Right lung (tissue), 10 donors: Measurements from ENCODE around the gene NEFH. TPM values are rescaled to one million over a fixed set of nuclear protein-coding genes. Genes with fewer than 3 reads are reported as not detected.
"Not testable (repeated sequence)": the region's sequence is repeated elsewhere in the genome, so short reads cannot be mapped to it uniquely, and the experiment has no call there.

Source experiments
- DNase-seq, 2 donors: peaks; one replicate each; pipeline ENCODE4 v3.0.0-alpha.2; 2013
- long read RNA-seq, 8 donors: transcript quantifications; one replicate each; lab custom pipeline, GENCODE V29; 2026
- polyA plus RNA-seq, 5 donors: library from polyadenylated mRNA; unstranded; fragments of 120-200 nt; gene quantifications; one replicate each; pipeline versions ENCODE4 v1.2.1 to v1.2.3, GENCODE V29; 2013; ENCODE audit warnings: inconsistent platforms in 1 of 5, low replicate concordance in 1 of 5; ENCODE audit not compliant: insufficient read length in 5 of 5, insufficient read depth in 1 of 5

The NEFH gene
- 1 to 10 TPM; 3.5 to 5.6 (median 4.5) TPM for polyA plus RNA-seq
- long read RNA-seq, donor 1, partial matches to known transcripts = 0 of 1 reads
- long read RNA-seq, donor 1, other reads (novel, unspliced or antisense) = 0 of 1 reads
- long read RNA-seq, donor 2 = 0 reads
- long read RNA-seq, donor 3, partial matches to known transcripts = 6 of 33 reads
- long read RNA-seq, donor 3, other reads (novel, unspliced or antisense) = 25 of 33 reads
- long read RNA-seq, donor 4, partial matches to known transcripts = 0 of 1 reads
- long read RNA-seq, donor 4, other reads (novel, unspliced or antisense) = 0 of 1 reads
- long read RNA-seq, donor 5, partial matches to known transcripts = 0 of 2 reads
- long read RNA-seq, donor 5, other reads (novel, unspliced or antisense) = 0 of 2 reads
- long read RNA-seq, donor 6, partial matches to known transcripts = 0 of 2 reads
- long read RNA-seq, donor 6, other reads (novel, unspliced or antisense) = 0 of 2 reads
- long read RNA-seq, donor 7, partial matches to known transcripts = 0 of 1 reads
- long read RNA-seq, donor 7, other reads (novel, unspliced or antisense) = 0 of 1 reads
- long read RNA-seq, donor 8 = 0 reads

- no peak for DNase-seq
Observed at GRCh38 chr22:29479417-29480261, at the start of gene NEFH. Gene NEFH, plus strand, starts transcription at chr22:29480218. Its CDS starts 45 bp downstream, at chr22:29480263.

GRCh38 chr22:29431986-29432385 lies 48.0 kb upstream of the NEFH start:
- DNase-seq = peak; percentile 21 to 31

- DNase-seq = no peak
Observed at GRCh38 chr22:29433856-29434255, 46.2 kb upstream of the NEFH start.

GRCh38 chr22:29434288-29434687 lies 45.7 kb upstream of the NEFH start:
- DNase-seq = no peak

- no peak for DNase-seq
Observed at GRCh38 chr22:29435236-29436136, 44.5 kb upstream of the NEFH start.

GRCh38 chr22:29438283-29438682 lies 41.7 kb upstream of the NEFH start, which contains the start of gene RFPL1:
Gene RFPL1, plus strand, starts transcription at chr22:29438583.
- DNase-seq = not testable (repeated sequence)

GRCh38 chr22:29442976-29443375 lies 37.0 kb upstream of the NEFH start:
- no peak for DNase-seq

GRCh38 chr22:29443452-29443851 lies 36.6 kb upstream of the NEFH start:
- no peak for DNase-seq

GRCh38 chr22:29443861-29444792 lies 35.9 kb upstream of the NEFH start:
- no peak for DNase-seq

GRCh38 chr22:29445508-29445907 lies 34.5 kb upstream of the NEFH start:
- no peak for DNase-seq

- no peak for DNase-seq
Observed at GRCh38 chr22:29447906-29448305, 32.1 kb upstream of the NEFH start.

GRCh38 chr22:29449296-29449875 lies 30.6 kb upstream of the NEFH start:
- no peak for DNase-seq

- DNase-seq = no peak
Observed at GRCh38 chr22:29450222-29450621, 29.8 kb upstream of the NEFH start.

GRCh38 chr22:29451863-29452262 lies 28.2 kb upstream of the NEFH start:
- no peak for DNase-seq

- DNase-seq = no peak
Observed at GRCh38 chr22:29454276-29454675, 25.7 kb upstream of the NEFH start.

GRCh38 chr22:29456211-29456671 lies 23.8 kb upstream of the NEFH start:
- no peak for DNase-seq

GRCh38 chr22:29457730-29458129 lies 22.3 kb upstream of the NEFH start:
- DNase-seq = no peak

- no peak for DNase-seq
Observed at GRCh38 chr22:29458551-29458950, 21.5 kb upstream of the NEFH start.

- no peak for DNase-seq
Observed at GRCh38 chr22:29459773-29460172, 20.2 kb upstream of the NEFH start.

GRCh38 chr22:29461263-29461662 lies 18.8 kb upstream of the NEFH start:
- DNase-seq = no peak
